ENCODE measurements around the gene SORCS2.

GRCh38 chr4:7654550-7655445, 462.5 kb downstream of the SORCS2 start:
- TF ChIP-seq, protein P1, sequence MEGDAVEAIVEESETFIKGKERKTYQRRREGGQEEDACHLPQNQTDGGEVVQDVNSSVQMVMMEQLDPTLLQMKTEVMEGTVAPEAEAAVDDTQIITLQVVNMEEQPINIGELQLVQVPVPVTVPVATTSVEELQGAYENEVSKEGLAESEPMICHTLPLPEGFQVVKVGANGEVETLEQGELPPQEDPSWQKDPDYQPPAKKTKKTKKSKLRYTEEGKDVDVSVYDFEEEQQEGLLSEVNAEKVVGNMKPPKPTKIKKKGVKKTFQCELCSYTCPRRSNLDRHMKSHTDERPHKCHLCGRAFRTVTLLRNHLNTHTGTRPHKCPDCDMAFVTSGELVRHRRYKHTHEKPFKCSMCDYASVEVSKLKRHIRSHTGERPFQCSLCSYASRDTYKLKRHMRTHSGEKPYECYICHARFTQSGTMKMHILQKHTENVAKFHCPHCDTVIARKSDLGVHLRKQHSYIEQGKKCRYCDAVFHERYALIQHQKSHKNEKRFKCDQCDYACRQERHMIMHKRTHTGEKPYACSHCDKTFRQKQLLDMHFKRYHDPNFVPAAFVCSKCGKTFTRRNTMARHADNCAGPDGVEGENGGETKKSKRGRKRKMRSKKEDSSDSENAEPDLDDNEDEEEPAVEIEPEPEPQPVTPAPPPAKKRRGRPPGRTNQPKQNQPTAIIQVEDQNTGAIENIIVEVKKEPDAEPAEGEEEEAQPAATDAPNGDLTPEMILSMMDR (IDR thresholded peaks at IDR 0.05), result no peak
- TF ChIP-seq POLR2A (IDR thresholded peaks at IDR 0.05), result no peak

Measured in Peyer's patch (tissue), 4 donors.